GM18873 (cell line): ENCODE data around the gene MRGPRD.

ENCODE experiments used
- ATAC-seq: cut with Tn5 transposase; IDR thresholded peaks from one replicate; pipeline ENCODE4 v1.9.1; 2021; ENCODE audit warnings: mild to moderate bottlenecking, moderate library complexity, moderate number of reproducible peaks; ENCODE audit not compliant: unreplicated experiment, low FRiP score

The MRGPRD gene

DNA sequence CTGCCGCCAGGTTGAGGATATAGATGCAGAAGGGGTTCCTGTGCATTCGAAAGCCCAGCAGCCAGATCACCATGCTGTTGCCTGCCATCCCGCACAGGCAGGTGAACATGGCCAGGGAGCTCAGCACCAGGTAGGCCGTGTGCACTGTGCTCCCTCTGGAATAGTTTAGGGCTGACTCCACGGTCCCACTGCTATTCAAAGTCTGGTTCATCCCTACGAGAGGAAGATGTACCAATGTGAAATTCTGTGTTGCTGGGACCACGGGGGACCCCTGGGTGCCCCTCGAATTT is at the start of gene MRGPRD:
MRGPRD (minus strand) TSS at position 211 of the 290 bp plus-strand sequence; CDS start at position 211, 0 bp downstream.
- ATAC-seq: no peak

DNA sequence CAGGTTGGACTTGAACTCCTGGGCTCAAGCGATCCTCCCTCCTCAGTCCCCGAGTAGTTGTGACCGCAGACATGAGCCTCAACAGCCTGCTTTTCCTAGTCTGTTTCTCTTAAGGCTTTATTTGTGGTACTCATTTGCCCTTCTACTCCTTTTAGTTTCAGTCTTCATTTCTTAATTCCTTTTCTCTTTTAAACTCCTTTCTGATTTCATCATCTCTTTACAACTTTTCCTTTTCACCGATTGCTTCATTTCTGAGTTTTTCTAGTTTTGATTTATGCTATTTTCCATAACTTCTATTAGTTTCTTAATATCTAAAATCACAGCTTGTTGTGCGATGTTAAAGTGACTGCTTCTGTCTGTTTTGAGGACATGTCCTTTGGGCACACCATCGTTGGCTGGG is 49.5 kb upstream of the MRGPRD start:
- ATAC-seq: no peak

GRCh38 chr11:69027704-69028372 is 47.1 kb upstream of the MRGPRD start:
- no peak for ATAC-seq

GRCh38 chr11:69024509-69024908 is 43.7 kb upstream of the MRGPRD start:
- ATAC-seq: no peak

DNA sequence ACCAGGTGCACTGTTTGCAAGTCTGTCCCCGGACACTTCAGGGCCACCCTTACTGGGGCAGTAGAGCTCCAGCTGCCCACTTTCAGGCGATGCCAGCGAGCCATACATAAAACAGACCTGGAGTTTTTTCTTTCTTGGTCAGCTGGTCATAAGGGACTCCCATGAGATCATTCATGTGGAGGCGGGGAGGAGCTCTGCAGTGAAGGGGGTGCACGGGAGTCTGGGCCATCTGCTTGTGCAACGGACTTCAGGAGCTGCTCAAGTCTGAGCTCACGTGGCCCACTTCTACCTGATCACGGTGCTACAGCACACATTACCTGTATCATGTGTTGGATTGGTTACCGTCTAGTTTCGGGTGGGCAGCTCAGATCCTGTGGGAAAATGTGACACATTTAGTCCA is 41.5 kb upstream of the MRGPRD start:
- no peak for ATAC-seq

DNA sequence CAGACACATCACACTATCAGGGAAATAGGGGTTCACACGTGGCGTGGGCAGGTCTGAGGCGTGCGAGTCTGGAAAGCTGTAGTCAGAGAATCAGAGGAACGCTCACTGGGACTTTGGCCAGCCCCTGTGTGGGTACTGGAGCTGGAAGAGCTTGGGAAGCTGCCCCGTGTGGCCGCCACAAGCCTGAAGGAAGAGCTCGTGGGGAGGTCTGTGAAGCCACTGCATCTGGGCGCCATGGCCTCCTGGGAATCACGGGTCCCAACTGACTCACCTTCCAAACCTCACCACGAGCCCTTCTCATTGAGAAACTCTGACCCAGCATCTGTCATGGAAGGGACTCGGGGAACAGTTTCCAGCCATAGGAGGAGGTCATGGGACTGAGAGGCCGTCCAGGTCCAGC is 38.1 kb upstream of the MRGPRD start:
- ATAC-seq: no peak

DNA sequence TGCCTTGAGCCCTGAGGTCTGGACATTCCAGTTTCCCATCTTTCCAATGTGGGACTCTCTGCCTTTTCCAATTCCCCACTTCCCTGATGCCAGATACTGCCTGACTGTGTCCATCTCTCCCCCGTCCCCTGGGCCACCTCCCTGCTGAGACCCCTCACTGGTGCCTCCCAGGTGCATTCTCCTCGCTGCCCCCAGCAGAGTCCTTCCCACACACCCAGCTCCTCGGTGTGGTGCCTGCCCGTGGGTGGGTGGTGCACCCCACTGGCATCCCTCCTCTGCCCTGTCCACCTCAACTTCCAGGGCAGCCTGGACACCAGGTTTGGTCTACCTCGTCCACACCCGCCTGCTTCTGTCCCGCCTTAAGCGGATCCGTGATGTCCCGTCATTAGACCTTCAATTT is 37.2 kb upstream of the MRGPRD start:
- ATAC-seq: no peak

- no peak for ATAC-seq
These were observed 34.2 kb upstream of the MRGPRD start for GRCh38 chr11:69014898-69015549.

- ATAC-seq: no peak
These were observed 33.5 kb upstream of the MRGPRD start for GRCh38 chr11:69014084-69014851.

DNA sequence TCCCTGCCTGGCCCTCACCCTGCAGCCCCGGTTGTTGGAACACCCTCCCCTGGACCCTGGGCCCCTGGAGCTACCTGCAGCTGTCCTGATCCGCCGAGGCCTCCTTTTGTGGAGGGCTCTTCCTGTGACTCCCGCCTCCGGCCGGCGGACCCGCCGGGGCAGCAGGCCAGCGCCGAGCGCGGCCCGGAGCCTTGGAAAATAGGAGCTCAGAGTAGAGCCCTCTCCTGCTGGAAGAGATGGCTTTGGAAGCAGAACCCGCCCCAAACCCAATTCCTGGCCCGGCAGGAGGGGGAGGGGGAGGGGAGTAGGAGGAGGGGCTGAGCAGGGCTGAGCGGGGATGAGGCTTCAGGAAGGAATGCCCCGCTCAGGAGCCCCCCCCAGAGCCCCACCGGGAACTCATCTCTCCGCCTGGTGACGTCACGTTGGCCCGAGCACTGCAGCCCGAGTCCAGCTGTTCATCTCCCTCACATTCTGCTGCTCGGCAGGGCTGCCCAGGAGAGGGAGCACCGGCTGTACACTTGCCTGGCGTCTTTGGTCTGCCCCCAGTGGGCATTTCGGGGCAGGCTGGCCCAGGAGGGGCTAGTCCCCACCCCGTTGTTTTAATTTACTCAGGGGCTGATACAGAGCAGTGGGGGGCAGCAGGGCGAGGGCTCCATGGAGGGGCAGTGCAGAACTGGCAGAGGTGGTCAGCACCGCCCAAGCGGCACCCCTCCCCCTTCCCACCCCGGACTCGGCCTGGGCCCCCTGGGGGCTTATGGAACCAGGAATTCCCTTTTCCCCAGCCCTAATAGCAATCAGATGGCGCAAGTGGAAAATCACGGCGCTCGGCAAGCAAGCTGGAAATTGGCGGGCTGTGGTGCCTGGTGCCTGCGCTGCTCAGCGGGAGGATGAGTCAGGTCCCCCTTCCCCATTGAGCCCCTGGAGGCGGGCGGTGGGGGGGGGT is 32.5 kb upstream of the MRGPRD start, which contains the start of gene MRGPRF:
MRGPRF (minus strand) TSS at position 238 of the 943 bp plus-strand sequence. CDS start 3,345 bp downstream, outside the sequence.
- no peak for ATAC-seq

DNA sequence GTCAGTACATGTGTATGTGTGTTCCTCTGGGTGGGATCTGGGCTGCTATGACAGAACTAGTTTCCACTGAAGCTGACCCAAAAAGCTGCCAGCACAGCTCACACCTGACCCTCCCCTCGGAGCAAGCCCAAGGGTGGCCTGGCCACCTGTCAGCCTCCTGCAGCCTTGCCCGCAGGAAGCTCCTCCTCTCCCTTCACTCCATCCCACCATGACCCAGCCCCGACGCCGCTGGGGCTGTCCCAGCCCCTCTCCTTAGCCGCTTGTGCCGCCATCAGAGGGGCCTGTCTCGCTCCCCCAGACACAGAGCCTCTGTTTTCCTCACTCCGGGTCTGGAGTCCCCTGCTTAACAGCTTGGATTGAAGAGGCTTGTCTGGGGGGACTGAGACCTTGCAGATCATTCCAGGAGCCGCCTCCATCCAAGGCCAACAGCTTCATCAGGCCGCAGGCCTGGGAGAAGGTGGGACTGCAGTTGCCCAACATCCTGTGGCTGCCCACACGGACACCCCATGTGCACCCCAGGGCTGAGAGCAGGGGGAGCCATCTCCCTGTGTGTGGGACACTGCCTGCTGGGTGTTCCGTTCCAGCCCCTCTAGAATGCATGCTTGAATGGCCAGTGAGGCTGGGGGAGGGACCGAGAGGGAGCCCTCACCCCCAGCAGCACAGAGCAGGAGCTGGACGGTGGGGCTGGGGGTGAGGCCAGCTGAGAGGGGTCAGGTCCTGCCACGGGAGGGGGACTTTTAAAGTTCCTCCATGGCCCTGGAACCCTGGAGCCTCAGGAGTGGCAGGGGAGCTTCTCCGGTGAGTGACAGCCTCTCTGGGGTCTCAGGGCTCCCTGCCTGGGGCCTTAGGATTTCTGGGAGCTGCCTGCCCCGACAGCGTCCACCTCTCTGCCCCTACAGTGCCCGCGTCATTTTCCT is 31.6 kb upstream of the MRGPRD start:
- ATAC-seq: no peak

DNA sequence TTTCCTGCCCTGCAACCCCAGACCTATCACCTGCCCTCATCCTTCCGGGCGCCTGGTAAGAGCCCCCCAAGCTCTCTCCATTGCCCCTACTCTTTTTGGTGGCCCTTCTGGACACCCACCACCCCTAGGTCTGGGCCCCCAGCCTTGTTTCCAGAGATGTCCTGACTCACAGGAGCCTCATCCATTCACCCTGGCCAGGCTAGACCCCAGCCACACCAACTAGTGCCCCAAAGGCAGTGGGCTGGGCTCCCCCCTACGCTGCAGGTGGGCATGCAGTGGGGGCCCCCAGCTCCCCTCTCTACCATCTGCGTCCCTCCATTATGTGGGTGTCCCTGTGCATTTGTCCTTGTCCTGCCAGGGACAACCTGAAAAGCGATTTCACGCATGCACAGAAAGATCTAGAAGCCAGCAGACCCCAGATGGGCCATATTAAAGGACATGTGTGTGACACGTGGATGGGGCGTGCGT is 30.9 kb upstream of the MRGPRD start:
- ATAC-seq: no peak

DNA sequence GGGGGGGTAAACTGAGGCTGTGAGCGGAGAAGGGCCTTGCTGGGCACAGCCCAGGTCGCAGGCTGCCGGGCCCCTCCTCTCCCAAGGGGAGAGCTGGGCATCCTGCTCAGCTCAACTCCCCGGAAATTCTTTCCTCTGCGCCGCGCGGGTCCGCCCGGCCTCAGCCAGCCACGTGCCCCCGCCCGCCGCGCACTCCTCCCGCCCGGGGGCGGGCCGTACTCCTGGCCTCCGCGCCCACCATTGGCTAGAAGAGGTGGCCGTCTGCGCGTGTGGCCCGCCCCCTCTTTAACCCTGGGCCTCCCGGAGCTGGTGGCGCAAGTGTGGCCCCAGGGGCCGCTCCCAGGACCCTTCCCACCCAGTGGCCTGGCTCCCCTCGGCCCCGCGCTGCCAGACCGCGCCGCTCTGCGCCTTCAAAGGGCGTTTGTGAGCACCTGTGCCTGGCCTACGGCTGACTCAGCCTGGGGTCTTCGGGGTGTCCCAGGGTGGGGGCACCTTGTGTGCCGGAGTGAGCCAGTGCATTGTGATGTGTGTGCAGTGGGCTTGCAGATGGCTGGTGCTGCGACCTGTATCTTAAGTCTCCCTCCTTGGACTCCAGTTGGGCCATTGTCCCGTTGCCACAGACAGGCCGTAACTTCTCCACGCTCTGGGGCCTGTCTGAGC is 30.3 kb upstream of the MRGPRD start:
- ATAC-seq: no peak

- no peak for ATAC-seq
These were observed 29.6 kb upstream of the MRGPRD start for GRCh38 chr11:69010361-69010891.

DNA sequence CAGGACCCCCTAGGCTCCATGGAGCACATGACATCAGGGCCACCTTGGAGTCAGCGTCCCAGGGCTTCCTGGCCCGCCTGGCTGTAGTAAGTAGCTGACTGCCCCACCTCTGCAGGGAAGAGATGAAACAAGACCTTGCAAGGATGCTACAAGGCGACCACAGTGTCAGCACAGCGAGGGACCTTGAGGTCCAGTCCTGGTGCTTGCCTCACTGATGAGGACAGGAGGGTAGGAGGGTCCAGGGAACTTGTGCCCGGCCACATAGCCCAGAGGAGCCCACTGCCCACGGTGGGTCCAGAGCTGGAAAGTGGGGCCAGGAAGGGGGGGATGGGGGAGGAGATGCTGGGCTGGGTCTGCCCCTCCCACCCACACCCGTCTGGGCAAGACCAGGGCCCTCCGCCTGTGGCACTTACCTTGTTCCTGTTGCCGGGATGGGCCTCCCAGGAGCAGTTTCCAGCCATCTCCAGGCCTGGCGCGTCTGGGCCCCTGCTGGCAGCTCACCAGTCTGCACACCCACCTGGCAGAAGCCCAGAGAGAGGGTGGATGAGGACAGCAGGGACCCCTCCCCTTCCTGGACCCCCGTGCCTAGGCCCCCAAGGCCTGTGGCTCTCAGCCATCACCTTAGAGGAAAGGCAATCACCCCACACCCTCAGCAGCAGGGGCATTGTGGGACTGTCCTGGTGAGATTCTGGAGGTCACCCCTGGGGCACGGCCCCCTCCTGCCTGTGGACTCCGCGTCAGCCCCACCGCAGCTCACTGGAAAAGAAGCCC is 28.8 kb upstream of the MRGPRD start:
- no peak for ATAC-seq

DNA sequence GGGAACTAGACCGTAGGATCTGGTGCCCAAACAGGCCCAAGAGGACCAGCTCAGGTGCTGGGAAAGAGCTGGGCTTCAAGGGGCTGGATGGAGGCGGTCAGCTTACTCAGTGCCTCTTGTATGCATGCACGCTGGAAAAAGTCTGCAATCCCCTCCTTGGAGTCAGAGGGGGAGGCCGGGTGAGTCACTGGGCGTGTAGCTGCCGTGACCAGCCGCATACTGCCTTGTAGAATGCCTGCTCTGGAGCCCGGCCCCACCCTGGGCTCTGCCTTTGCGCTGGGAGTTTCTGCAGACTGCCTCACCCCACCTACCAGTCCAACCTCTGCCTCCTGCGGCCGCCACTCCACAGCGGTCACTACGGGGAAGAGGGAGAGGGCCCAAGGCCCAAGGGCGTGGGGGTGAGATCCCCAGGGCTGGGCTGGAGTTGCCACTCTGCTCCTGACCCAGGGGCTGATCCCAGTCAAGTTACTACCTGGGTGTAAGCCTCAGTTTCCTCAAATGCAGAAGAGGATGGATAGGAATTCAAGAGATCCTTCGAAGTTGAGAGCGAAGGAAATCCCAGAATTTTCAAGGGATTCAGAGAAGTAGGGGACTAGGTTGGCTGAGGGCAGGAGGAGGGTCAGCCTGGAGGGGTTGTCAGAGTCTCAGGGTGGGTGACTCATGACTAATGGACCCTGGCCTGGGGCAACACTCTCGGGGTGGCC is 28.1 kb upstream of the MRGPRD start:
- ATAC-seq: no peak

GRCh38 chr11:69007975-69008381 is 27.2 kb upstream of the MRGPRD start:
- ATAC-seq: no peak
